H1 (cell line): Measurements from ENCODE around the gene SERAC1. TPM values are rescaled to one million over a fixed set of nuclear protein-coding genes. Genes with fewer than 3 reads are reported as not detected.

Source experiments
- POU5F1 ChIP-seq: IDR thresholded peaks from 2 replicates; pipeline ENCODE4 v1.6.1; 2011; ENCODE audit warnings: low read depth, mild to moderate bottlenecking, low read length, moderate library complexity
- polyA plus RNA-seq, 7 experiments: library from polyadenylated mRNA; depleted of rRNA in 3 of 7; stranded (reverse) in 5 of 7; unstranded in 2 of 7; fragments of >200 nt in 5 of 7; fragments of 200-250 nt in 2 of 7; gene quantifications; 1 replicate in 5 of 7; 2 replicates in 1 of 7; 4 replicates in 1 of 7; pipeline versions ENCODE4 v1.2.1 to v1.2.3, GENCODE V29; 2011 to 2013; ENCODE audit warnings: missing spikeins in 2 of 7, mixed read lengths in 2 of 7
- total RNA-seq: library from RNA; stranded (reverse); fragmentation: NEBNext Ultra II Directional; extraction: Animal tissue kit (Norgen Biotek cat#: 25700); gene quantifications from 2 replicates; pipeline ENCODE4 v1.2.1, GENCODE V29; 2021

SERAC1 gene
- total and polyA plus RNA-seq, 2 of the 8 experiments (the other 6 are each of a cell fraction or from before 2014, with no cell fraction given) = 7.3 to 9.0 TPM

- TF ChIP-seq POU5F1 = no peak
Observed at GRCh38 chr6:158121335-158121734, 46.7 kb downstream of the SERAC1 start (continued).
